Hematopoietic multipotent progenitor cell treated with erythropoietin and hydrocortisone succinate and interleukin-3 and kit ligand, for 15 days (in vitro differentiated cells): ENCODE data around the gene CORO1C.

Source experiments
- DNase-seq: peaks from one replicate; pipeline ENCODE4 v3.0.0-alpha.2; 2015; ENCODE audit warnings: low spot score

The CORO1C gene

GRCh38 chr12:108724054-108724889 is 7.0 kb downstream of the CORO1C start:
- DNase-seq: no peak

GRCh38 chr12:108722992-108723766 is 8.1 kb downstream of the CORO1C start:
- DNase-seq: no peak

GRCh38 chr12:108722463-108722862 is 8.9 kb downstream of the CORO1C start:
- no peak for DNase-seq

- no peak for DNase-seq
Measured at GRCh38 chr12:108721824-108722223, 9.5 kb downstream of the CORO1C start.

- DNase-seq: no peak
Measured at GRCh38 chr12:108720757-108721514, 10.4 kb downstream of the CORO1C start.

- DNase-seq: no peak
Measured at GRCh38 chr12:108717243-108717642, 14.1 kb downstream of the CORO1C start.

GRCh38 chr12:108714866-108715265 is 16.5 kb downstream of the CORO1C start:
- DNase-seq: no peak

GRCh38 chr12:108713471-108713870 is 17.8 kb downstream of the CORO1C start:
- DNase-seq: no peak

GRCh38 chr12:108712925-108713203 is 18.5 kb downstream of the CORO1C start:
- no peak for DNase-seq

GRCh38 chr12:108712165-108712924 is 19.0 kb downstream of the CORO1C start:
- DNase-seq: no peak

GRCh38 chr12:108711489-108712164 is 19.7 kb downstream of the CORO1C start:
- peak; percentile 50 for DNase-seq

GRCh38 chr12:108709697-108710096 is 21.6 kb downstream of the CORO1C start:
- no peak for DNase-seq

GRCh38 chr12:108704527-108704926 is 26.8 kb downstream of the CORO1C start:
- DNase-seq: no peak

- DNase-seq: no peak
Measured at GRCh38 chr12:108702595-108703320, 28.6 kb downstream of the CORO1C start.

- DNase-seq: peak; percentile 53
Measured at GRCh38 chr12:108701779-108702441, 29.4 kb downstream of the CORO1C start.

- DNase-seq: no peak
Measured at GRCh38 chr12:108700833-108701541, 30.3 kb downstream of the CORO1C start.

GRCh38 chr12:108699955-108700563 is 31.3 kb downstream of the CORO1C start:
- DNase-seq: peak; percentile 81

GRCh38 chr12:108697905-108698304 is 33.4 kb downstream of the CORO1C start:
- DNase-seq: no peak

- no peak for DNase-seq
Measured at GRCh38 chr12:108696996-108697290, 34.4 kb downstream of the CORO1C start.
